ENCODE results near the gene ALK. TPM values are rescaled to one million over a fixed set of nuclear protein-coding genes. Genes with fewer than 3 reads are reported as not detected.

The ALK gene
- total RNA-seq, 4 donors from 2014 or later = 0.19 TPM; not detected in 3

DNA sequence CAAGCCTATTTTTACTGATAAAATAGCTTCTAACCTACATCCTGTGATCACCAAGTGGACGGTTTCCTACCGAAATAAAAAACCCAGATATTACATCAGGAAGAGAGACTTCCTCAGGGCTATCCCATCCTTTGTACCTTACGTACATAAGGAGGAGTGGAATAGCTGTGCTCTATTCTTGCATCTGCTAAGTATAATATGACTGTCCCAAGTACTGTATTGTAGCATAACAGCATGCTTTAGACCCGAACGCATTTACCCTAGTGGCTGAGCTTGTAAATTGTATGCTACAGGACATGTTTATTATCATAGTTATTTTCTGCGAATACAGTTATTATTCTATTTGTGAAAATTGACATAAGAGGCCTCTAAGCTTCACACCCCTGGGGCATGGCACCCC is 503.8 kb downstream of the ALK start:
- H3K36me3 ChIP-seq = no peaks in the 10 kb centered on the region
- intact Hi-C loops (cut with DNase I) = no loop called here
- H3K27ac ChIP-seq = no peak overlapping the region
- DNase-seq = no peak
- no peaks in the 10 kb centered on the region for H3K9me3 ChIP-seq
- 71 to 81% methylated on average over 6 of the region's 6 CpGs for WGBS, 2 donors
- no peaks in the 10 kb centered on the region for H3K4me1 ChIP-seq
- TF ChIP-seq POLR2A (IDR thresholded peaks at IDR 0.05) = no peak
- TF ChIP-seq, protein P1, sequence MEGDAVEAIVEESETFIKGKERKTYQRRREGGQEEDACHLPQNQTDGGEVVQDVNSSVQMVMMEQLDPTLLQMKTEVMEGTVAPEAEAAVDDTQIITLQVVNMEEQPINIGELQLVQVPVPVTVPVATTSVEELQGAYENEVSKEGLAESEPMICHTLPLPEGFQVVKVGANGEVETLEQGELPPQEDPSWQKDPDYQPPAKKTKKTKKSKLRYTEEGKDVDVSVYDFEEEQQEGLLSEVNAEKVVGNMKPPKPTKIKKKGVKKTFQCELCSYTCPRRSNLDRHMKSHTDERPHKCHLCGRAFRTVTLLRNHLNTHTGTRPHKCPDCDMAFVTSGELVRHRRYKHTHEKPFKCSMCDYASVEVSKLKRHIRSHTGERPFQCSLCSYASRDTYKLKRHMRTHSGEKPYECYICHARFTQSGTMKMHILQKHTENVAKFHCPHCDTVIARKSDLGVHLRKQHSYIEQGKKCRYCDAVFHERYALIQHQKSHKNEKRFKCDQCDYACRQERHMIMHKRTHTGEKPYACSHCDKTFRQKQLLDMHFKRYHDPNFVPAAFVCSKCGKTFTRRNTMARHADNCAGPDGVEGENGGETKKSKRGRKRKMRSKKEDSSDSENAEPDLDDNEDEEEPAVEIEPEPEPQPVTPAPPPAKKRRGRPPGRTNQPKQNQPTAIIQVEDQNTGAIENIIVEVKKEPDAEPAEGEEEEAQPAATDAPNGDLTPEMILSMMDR (IDR thresholded peaks at IDR 0.05) = no peak
- H3K27me3 ChIP-seq = peaks cover 0 to 23% (median 0%) of the 10 kb centered on the region in 4 donors
- H3K4me3 ChIP-seq = no peak overlapping the region

DNA sequence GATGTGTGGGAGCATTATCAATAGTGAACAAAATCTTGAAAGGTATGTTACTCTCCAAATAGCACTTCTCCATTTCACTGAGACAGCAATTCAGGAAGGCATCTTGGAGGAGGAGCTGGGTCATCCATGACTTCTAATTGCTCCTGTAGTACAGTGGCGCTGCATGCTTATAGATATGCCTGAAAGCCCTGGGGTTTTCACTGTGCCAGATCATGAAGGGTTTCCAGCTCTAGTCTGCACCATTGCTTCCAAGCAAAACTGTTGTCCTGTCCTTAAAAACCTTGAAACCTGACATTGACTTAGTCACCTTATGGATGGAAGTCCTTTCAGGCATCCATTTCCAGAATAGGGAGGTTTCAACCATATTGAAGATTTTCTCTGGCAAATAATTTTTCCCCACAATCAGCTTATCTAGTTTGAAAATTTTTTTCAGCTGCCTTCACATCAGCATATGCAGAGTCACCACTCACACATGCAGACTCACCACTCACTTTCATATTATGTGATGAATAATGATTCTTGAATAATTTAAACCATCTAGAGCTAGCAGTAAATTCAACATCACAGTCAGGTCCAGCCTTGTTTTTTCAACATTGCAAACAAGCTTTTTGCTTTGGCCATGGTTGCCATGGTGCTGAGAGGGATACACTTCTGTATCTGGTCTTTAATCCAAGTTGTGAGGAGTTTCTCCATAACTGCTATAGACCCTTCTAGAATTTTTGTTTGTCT is 509.0 kb downstream of the ALK start:
- 100% methylated on average over 1 of the region's 1 CpG for WGBS, 2 donors
- no peaks in the 10 kb centered on the region for H3K27me3 ChIP-seq
- no peak for DNase-seq
- H3K36me3 ChIP-seq = no peaks in the 10 kb centered on the region
- TF ChIP-seq, protein P1 (IDR thresholded peaks at IDR 0.05) = no peak
- no peak for TF ChIP-seq POLR2A (IDR thresholded peaks at IDR 0.05)
- intact Hi-C loops (cut with DNase I) = no loop called here
- no peak overlapping the region for H3K27ac ChIP-seq
- no peak overlapping the region for H3K4me3 ChIP-seq
- H3K4me1 ChIP-seq = no peaks in the 10 kb centered on the region
- no peaks in the 10 kb centered on the region for H3K9me3 ChIP-seq

DNA sequence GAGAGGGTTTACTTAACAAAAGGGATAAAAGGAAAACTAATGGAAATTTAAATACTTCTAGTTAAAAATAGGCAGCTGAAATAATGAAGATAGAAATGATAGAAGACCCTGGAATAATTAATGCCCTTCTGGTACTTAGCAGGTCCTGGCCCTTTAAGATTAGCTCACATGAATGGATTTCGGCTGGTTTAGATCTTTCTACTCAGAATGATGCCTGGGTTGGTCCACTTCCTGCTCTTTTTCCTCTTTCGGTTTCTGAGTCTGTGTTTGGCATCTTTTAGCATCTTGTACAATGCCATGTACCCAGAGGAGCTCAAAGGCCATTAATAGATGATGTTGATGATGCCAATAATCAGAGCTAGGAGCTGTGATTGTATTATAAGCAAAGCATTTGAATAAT is 515.7 kb downstream of the ALK start:
- 26 to 27% methylated on average over 2 of the region's 2 CpGs for WGBS, 2 donors
- Histone ChIP-seq H3K9me3 (no peaks in the 10 kb centered on the region), H3K27ac (no peak overlapping the region), H3K27me3 (no peaks in the 10 kb centered on the region), H3K4me3 (no peak overlapping the region), H3K36me3 (no peaks in the 10 kb centered on the region), H3K4me1 (no peaks in the 10 kb centered on the region)
- TF ChIP-seq POLR2A (IDR thresholded peaks at IDR 0.05) = no peak
- TF ChIP-seq, protein P1 (IDR thresholded peaks at IDR 0.05) = no peak
- intact Hi-C loops (cut with DNase I) = no loop called here
- DNase-seq = no peak

DNA sequence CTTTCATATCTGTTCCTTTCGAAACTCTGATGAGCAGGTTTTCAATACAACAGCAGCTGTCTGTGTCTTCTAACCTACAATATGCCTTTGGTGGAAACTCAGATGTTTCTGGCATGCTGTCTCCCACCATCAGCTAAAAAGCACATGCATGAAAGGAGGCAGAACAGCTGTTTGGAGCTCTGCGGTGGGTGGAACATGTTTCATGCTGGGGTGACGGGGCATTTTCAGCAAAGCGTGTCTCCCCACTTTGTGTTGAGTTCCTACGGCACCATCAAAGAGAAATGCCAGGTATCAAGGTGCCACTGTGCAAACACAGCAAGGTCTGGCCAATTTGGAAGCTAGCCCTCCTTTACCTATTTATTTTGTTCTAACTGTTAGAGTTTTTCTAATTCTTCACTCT is 516.1 kb downstream of the ALK start:
- Histone ChIP-seq H3K27me3 (no peaks in the 10 kb centered on the region), H3K27ac (no peak overlapping the region), H3K4me1 (no peaks in the 10 kb centered on the region), H3K9me3 (no peaks in the 10 kb centered on the region), H3K4me3 (no peak overlapping the region), H3K36me3 (no peaks in the 10 kb centered on the region)
- no peak for TF ChIP-seq POLR2A (IDR thresholded peaks at IDR 0.05)
- TF ChIP-seq, protein P1 (IDR thresholded peaks at IDR 0.05) = no peak
- 67 to 74% methylated on average over 5 of the region's 5 CpGs for WGBS, 2 donors
- DNase-seq = no peak
- intact Hi-C loops (cut with DNase I) = no loop called here

DNA sequence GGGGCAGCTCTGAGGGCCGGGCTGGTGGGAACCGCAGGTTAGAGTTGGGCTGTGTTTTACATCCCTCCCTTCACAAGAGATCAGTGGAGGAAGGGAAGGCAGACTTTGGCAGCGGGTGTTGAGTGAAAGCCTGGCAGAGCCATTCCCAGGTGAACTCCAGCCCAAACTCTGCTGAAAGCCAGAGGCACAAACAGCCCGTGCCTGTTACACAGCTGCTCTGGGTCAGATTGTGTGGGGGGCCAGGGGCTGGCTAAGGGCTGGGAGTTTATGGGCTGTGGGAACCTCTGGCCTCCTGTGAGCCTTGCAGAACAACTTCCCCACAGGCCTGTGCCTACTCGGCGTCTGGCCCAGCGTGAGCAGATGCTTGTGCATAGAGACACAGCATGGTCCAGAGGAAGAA is 519.4 kb downstream of the ALK start:
- H3K4me3 ChIP-seq = no peak overlapping the region
- no peaks in the 10 kb centered on the region for H3K4me1 ChIP-seq
- no peaks in the 10 kb centered on the region for H3K36me3 ChIP-seq
- TF ChIP-seq, protein P1 (IDR thresholded peaks at IDR 0.05) = no peak
- no peak for TF ChIP-seq POLR2A (IDR thresholded peaks at IDR 0.05)
- no peaks in the 10 kb centered on the region for H3K9me3 ChIP-seq
- DNase-seq = no peak
- intact Hi-C loops (cut with DNase I) = no loop called here
- H3K27ac ChIP-seq = no peak overlapping the region
- H3K27me3 ChIP-seq = peaks cover 0 to 8% (median 0%) of the 10 kb centered on the region in 4 donors
- WGBS, 2 donors = 61 to 90% methylated on average over 6 to 7 of the region's 7 CpGs
